ENCODE results near the gene TNFSF15.

TNFSF15 gene

DNA sequence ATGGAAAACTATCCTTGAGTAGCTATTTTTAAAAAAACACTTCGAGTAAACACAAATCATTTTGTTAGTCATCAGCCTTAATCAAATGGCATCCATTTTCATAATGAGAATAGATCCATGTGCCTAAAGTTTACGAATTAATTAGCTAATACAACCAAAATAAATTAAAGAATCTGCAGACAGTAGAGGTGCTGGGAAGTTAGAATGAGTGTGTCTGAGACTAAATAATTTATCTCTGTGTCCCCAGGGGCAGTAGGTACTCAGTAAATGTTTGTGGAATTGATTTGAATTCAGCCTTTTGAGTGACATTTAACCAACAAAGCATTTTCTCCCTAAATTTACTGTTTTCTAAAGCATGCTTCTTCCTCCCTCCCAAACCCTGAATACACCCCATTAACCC, 18.6 kb downstream of the TNFSF15 start:
- in situ Hi-C loops (cut with HindIII; ENCODE audit: low sequenced_read_pairs): no loop called here
- H3K4me3 ChIP-seq (ENCODE audit: low read depth, low read length): no peak overlapping the region
- no peak for TF ChIP-seq CTCF (IDR thresholded peaks at IDR 0.05; ENCODE audit: low read depth, low read length, missing control alignments)
- DNase-seq (ENCODE audit: low read depth): no peak

DNA sequence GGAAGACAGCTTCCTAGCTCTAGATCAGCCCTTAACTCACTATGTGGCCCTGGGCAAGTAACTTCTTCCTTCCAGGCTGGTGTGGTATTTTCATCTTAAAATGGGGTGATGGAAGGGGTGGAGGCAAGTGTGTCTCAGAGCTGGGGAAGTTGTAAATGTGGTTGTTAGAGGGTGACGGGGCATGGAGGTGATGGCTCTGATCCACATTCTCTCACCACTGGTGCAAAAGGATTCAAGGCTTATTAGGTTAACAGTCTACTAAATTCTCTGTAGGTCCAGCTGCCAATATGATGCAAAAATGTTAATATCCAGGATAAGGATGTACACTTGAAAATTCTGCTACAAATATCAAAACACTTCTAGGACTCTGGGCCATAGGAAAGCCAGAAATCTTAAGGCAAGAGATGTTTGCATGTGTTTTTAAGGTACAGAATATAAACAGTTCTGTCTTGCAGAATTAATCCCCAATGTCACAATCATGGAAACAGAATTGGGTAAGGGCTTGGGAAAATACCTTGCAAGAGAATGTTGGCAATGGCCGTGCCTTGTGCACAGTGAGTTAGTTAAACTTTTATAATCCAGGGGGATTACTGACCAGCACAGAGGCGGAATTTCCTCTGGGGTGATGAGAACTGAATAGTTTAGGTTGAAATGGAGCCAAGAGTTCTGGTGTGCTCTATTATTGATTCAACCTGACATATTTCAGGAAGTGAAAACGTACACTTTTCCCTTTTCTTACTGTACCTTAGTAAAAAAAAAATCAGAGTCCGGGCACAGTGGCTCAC, 19.8 kb downstream of the TNFSF15 start:
- TF ChIP-seq CTCF (IDR thresholded peaks at IDR 0.05; ENCODE audit: low read depth, low read length, missing control alignments): no peak
- no peak for DNase-seq (ENCODE audit: low read depth)
- H3K4me3 ChIP-seq (ENCODE audit: low read depth, low read length): no peak overlapping the region
- in situ Hi-C loops (cut with HindIII; ENCODE audit: low sequenced_read_pairs): no loop called here

DNA sequence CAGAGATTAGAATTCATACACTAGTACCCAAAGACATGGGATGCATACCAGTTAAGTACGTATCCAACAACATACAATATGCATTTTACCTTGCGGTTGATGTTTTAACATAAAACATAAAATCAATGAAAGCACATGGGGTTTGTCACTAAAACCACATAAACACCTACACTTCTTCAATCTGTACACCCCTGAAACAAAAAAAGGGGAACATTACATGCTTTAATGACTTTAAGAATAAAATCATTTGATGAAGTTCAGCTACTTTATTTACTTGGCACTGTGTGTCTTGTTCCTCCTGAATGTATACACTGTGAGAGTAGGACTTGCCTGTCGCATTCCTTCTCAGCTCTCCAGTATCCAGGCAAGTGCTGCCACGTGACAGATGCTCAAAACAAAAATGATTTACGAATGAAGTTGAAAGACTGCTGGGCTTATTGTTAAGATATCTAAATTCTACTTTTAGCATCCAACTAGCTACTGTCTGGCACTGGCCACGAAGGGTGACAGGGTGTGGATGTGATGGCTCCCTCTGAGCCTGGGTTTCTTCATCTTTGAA, 21.0 kb downstream of the TNFSF15 start:
- no peak for DNase-seq (ENCODE audit: low read depth)

GRCh38 chr9:114782586-114782985, 23.3 kb downstream of the TNFSF15 start:
- in situ Hi-C loops (cut with HindIII; ENCODE audit: low sequenced_read_pairs): no loop called here
- no peak for DNase-seq (ENCODE audit: low read depth)
- TF ChIP-seq CTCF (IDR thresholded peaks at IDR 0.05; ENCODE audit: low read depth, low read length, missing control alignments): no peak
- no peak overlapping the region for H3K4me3 ChIP-seq (ENCODE audit: low read depth, low read length)

More for the DNA sequence above, 21.0 kb downstream of the TNFSF15 start:
- H3K4me3 ChIP-seq (ENCODE audit: low read depth, low read length): no peak overlapping the region
- in situ Hi-C loops (cut with HindIII; ENCODE audit: low sequenced_read_pairs): no loop called here
- no peak for TF ChIP-seq CTCF (IDR thresholded peaks at IDR 0.05; ENCODE audit: low read depth, low read length, missing control alignments)

DNA sequence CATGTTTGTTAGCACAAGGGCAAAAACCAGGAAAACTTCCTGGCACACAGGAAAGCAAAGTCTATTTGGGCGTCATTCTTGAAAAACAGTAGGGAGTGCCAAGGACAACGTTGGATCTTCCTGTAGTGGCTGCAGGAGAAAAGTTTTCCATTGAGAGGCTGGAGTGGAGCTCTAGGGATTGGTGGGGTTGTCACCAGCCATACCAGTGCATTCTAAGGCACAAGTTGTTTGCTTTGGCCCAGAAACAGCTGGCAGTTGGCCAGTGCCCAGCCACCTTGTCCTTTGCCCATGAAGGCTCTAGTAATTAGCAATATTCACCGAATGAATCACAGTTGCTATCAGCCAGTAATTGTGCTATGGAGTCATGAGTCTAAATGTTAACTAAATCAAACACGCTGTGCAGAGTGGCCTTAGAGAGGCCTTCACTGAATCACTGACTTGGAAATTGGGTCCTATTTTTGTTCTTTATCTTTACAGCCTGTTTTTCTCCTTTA, 26.4 kb downstream of the TNFSF15 start:
- no peak overlapping the region for H3K4me3 ChIP-seq (ENCODE audit: low read depth, low read length)
- no peak for TF ChIP-seq CTCF (IDR thresholded peaks at IDR 0.05; ENCODE audit: low read depth, low read length, missing control alignments)
- in situ Hi-C loops (cut with HindIII; ENCODE audit: low sequenced_read_pairs): no loop called here
- DNase-seq (ENCODE audit: low read depth): no peak

GRCh38 chr9:114777821-114778609, 27.8 kb downstream of the TNFSF15 start:
- no peak for TF ChIP-seq CTCF (IDR thresholded peaks at IDR 0.05; ENCODE audit: low read depth, low read length, missing control alignments)
- H3K4me3 ChIP-seq (ENCODE audit: low read depth, low read length): no peak overlapping the region
- in situ Hi-C loops (cut with HindIII; ENCODE audit: low sequenced_read_pairs): no loop called here
- no peak for DNase-seq (ENCODE audit: low read depth)
